Erythroblast (primary cell): ENCODE measurements around the gene ANKMY2.

Experiments
- DNase-seq, 2 experiments: peaks; one replicate each; lab custom pipeline; 2025; lab: John Stamatoyannopoulos, UW
- GATA1 ChIP-seq: IDR thresholded peaks from 2 replicates; pipeline ENCODE4 v1.6.1; 2011; ENCODE audit warnings: low read depth, mild to moderate bottlenecking, control low read depth, low read length, moderate library complexity
- POLR2A ChIP-seq: IDR thresholded peaks from 2 replicates; pipeline ENCODE4 v1.6.1; 2011; ENCODE audit warnings: mild to moderate bottlenecking, low read length

ANKMY2 gene

DNA sequence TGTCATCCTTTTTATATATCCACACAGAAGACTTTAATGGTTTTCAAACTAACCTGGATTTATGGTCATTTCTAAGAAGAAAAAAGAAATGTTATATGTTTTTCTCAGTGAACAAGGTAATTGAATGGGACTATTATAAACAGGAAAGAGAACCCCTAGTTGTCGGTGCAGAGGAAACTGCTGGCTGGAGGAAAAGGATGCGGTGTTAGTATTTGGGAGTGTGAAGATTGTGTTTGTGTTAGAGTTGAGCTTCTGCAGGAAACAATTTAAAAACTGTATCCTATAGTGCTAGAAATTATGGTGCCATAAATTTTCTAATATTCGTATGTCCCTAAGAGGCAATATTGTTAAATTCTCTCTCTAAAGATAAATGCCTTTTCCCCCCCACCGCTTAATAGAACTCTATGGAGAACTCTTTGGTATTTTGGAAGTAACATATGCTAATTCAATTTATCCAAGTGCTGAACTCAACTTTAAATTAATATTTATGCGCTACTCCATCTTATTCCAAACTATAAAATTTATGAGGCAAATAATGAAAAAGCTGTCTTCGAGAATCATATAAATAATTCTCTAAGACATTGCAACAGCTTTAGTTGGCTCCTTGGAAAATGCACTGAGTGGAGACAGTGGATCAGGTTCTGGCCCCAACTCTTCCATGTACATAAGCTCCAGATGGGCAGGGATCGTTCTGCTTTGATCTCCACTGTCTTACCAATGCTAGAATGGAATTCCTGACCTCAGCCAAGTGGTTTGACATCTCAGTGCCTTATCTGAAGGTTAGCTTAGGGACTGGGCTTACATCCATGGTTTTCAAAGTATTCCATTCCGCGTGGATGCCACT is 6.1 kb upstream of the ANKMY2 start:
- no peak for DNase-seq
- no peak for TF ChIP-seq GATA1
- TF ChIP-seq POLR2A, result no peak

DNA sequence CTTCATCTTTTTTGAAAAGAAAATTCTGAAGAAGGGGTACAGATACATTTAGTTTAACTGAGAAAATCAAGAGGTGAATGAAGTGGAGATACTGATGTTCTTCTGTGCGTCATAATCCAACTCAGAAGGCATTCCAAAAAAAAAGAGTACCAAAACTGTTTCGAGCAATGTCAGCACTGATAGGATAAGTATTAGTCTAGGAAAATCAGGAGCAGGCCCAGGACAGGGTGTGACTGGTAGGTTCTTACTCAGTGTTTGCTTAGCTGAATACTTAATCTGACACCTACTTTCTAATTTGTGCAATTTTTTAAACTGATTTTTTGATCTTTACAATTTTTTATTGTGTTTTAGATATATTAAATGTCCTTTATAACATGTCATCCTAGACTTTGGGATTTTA is 4.7 kb upstream of the ANKMY2 start:
- no peak for TF ChIP-seq GATA1
- TF ChIP-seq POLR2A, result no peak
- DNase-seq, result no peak

DNA sequence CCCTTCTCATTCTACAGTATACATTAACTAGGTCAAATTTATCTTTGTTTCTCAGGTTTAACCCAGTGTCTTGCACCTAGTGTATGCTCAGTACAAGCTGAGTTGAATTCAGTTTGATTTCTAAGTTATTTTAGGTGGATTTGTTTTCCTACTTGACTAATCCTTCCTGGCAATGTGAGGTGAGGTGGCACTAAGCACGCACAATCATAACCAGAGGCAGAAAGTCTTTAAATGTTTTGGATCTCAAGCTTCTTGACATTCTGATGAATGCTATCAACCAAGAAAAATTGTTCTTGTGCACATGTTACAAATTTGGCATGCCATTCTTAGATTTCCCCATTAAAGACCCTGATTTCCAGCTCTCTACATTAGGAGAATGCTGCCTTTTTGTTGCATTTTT is 3.6 kb upstream of the ANKMY2 start:
- no peak for TF ChIP-seq POLR2A
- no peak for DNase-seq

DNA sequence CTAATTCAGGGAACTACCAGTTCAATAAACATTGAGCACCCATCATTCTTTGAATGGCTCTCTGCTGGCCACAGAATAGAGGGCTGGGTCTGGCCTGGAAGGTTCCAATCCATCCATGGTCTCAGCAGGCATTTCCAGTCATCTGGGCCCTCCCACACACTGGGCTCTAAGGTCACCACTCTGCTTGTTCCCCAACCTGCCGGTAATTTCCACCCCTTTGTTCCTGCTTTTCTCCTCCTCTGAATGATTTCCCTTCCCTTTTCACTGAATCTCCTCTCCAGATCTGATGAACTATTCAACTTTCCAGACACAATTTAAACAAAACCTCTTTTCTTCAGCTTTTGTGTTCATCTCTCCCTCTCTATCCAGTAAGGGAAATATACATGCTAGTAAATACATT is 3.0 kb upstream of the ANKMY2 start:
- DNase-seq, result no peak
- TF ChIP-seq GATA1 (no peak), POLR2A (no peak)

DNA sequence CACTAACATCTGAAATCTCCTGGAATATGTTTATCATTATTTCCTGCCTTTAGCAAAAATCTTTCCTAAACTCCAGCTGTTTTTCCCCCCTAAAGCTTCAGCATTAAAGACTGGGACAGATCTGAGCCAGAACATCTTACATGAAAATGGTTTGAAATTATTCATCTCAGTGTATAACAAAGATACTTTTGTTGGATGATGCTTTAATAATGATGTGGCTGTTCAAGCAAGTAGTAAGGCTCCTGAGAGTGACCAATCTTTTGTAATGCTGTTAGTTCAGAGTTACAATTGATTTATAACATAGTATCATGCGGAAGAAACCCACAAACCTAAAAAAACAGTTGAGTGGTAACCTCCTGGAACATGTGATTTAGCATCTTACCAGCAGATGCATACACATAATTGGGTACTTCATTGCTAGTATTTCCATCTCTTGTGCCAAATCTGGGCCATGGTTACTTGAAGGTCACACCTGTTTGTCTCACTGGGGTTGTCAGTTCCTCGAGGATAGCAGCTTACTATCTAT is 1.9 kb upstream of the ANKMY2 start:
- DNase-seq, result peak in 1 of 2 experiments; percentile 18
- TF ChIP-seq POLR2A, result peak; percentile 5
- no peak for TF ChIP-seq GATA1

DNA sequence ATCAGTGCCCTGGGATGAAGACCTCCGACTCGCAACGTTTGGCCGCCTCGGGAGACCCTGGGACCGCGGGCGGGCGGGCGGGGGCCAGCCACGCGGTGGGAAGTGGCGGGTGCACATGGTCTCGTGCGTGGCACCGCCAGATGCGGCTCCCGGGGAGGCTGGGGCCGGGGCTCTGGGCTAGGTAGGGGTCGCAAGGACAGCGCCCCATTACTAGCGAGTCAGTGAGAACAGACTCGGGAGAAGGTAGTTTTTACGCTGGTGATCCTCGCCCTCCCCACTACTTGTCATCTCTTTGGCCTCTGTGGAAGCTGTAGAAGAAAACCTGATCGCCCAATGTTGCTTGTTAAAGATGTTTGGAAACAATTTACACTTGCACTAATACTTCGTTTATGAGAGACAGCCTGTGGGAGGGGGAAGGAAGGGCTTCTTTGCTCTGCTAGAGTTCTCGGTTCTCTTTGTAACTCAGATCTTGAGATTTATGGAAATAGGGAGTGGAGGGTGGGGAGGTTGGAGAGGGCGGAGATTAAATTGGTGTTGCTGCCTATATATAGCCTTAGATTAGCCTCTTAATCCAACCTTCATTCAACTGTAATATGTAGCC is 1.0 kb upstream of the ANKMY2 start:
- no peak for TF ChIP-seq GATA1
- no peak for TF ChIP-seq POLR2A
- DNase-seq, result peak; percentile 56 to 59

DNA sequence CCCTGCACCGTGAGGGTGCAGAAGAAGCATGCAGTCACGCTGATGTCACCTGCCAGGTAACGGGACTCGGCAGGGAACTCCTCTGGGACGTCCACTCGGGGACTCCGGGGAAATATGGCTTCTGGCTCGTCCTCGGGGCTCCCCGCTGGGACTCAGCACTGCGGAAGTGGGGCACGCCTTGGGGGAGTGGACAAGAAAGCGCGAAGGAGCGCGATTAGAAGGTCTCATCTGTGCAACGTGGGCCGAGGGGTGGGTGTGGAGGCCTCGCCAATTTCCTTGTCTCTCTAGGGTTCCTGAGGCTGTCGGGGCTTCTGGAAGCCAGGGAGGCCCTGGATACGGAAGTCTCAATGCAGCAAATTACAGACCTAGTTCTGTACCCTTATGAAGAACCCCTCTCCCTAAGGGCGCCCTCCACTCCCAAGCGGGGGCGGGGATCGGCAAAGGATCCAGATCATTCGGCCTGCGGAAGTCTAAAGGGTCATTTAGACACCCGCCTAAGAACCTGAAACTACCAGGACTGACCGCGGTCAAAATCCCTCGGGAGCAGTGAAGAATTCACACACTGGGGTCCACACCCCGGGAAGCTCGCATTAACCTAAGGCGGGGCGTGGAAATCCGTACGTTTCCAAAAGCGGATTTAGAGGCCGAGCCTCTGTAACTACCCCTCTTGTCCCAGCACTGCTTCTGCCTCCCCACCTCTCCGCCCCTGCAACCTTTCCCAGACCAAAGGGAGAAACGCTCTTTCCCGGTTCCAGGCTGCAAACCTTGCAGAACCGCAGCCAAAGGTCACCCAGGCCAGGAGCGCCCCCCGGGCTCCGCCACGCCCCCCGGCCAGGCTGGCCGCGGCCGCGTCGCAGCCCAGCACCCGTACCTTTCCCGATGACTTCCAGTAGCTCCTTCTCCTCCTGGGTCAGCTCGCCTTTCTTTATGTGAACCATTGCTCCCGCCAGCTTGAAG is 640 bp downstream of the ANKMY2 start:
- TF ChIP-seq GATA1 (no peak), POLR2A (peak; percentile 49)
- DNase-seq, result peak; percentile 89

DNA sequence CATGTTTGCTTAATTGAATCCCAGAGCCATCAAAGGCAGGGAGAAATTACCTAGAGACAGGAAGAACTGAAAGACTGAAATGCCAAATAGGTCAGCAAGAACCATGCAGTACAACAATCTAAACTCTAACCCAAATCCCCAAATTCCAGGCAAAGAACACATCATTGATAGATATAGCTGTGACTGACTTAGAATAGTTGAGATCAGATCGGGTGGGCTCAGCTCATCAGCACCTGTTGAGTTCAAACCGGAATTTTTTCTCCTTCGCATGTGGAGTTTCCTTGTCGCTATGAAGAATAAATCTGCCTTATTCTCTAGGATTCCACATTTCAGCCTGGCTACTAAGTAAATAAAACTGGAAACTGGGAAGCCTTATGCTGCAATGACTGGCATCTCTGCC is 1.4 kb downstream of the ANKMY2 start:
- no peak for DNase-seq

DNA sequence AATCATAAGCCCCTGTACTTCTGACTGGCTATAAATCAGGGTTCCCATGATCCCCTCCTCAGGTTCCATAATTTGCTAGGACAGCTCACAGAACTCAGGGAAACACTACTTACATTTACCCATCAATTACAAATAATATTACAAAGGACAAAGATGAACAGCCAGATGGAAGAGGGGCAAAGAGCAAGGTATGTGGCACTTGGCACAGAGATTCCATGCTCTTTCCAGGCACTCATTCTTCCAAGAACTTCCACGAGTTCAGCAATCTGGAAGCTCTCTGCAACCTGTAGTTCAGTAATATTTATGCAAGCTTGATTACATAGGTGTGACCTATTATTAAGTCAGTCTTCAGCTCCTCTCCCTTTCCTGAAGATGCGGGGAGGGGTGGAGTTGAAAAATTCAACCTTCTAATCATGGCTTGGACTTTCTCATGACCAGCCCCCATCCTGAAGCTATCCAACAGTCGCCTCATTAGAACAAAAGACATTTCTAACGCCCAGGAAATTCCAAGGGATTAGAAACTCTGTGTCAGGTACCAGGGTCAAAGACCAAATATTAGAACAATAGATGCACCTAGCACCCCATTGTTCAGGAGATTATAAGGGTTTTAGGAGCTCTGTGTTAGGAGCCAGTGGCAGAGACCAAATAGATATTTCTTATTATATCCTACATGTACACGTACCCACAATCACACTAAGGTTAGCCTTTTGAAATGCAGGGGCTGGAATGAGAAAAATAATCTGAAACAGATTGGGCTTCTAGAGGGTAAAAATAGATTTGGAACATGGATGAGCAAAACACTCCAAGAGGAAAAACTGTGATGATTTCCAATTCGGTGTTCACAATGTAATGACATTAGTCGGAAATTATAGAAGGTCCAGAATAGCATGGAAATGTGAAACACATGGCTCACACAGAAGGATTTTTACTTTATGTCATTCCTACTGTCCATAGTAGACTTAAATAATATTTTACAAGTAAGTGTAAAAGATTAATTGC is 7.0 kb downstream of the ANKMY2 start:
- DNase-seq, result no peak
- TF ChIP-seq GATA1 (no peak), POLR2A (no peak)

More for the DNA sequence above, 1.4 kb downstream of the ANKMY2 start:
- TF ChIP-seq POLR2A (no peak), GATA1 (no peak)

DNA sequence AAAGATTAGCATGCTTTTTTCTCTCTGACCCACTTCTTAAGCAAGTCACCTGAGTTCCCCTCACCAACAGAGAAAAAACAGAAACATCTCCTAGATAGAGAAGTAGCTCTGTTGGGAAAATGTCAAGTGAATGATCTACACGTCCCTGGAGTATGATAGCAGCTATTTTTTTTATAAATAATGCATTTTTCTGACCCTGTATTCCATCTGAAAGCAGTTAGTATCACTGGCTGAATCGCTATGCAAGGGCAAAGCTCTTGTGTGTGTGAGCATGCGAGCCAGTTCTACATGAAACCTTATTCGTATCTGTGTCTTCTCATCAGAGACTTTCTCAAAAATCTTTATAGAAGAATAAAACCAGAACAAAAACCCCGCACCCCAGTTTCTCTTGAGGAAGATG is 8.2 kb downstream of the ANKMY2 start:
- TF ChIP-seq POLR2A (no peak), GATA1 (no peak)
- no peak for DNase-seq

DNA sequence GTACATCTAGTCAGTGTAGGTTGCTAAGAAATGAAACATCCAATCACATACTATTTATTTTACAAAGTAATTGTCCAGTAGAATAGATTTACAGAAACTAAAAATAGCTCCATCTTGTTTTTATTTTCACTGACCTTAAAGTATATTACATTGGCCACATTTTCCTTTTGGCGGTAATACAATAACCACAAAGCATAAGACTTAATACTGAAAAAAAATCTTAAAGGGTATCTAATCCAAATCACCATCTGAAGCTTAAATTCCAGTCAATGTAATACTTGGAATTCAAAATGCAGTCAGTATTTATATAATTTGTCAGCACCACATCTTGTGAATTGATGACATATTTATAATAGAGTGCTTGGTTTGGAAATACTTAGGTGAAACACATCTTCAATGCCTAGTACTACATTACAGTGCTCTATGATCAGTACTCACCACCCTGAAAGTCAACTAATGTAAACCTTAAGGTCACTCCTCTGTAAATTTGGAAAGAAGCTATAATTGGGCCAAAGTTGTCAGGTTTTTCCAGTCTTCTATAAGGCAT is 8.9 kb downstream of the ANKMY2 start:
- no peak for TF ChIP-seq POLR2A
- TF ChIP-seq GATA1, result no peak
- no peak for DNase-seq

DNA sequence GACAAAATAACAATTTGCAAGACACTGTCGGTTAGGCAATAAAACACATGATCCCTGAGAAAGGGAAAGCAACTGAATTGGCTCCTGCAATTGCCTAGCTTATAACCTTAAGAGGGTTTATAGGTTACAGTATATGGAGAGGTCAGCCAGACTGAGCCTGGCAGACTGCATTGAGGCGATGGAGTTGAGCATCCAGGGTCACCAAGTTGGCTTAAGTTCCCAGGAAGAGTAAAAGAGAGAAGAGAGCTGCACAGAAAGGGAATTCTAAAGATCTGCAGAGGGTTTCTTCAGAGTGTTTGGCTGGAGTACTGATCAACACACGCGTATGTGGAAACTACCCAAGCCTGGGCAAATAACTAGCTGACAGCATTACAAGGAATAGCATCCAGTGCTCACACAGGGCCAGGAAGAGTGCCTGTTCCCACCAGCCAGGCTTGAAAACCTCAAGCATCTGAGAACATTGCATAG is 11.2 kb downstream of the ANKMY2 start:
- no peak for DNase-seq
- no peak for TF ChIP-seq POLR2A
